Adrenal gland (tissue), 12 donors: ENCODE data around the gene UBE2B. TPM values are rescaled to one million over a fixed set of nuclear protein-coding genes. Genes with fewer than 3 reads are reported as not detected.

Experiments used
- DNase-seq, 7 donors: peaks; one replicate each; pipeline ENCODE4 v3.0.0-alpha.2; 2019 to 2020
- H3K27ac ChIP-seq, 5 donors: fragments of 200-600 bp; sonication (generic) in 4 of 5; 1 replicate in 3 of 5; 2 replicates in 2 of 5; pipeline versions ENCODE4 v1.5.1 to v1.8.0; 2016 to 2020; ENCODE audit warnings: mild to moderate bottlenecking in 1 of 5
- H3K27me3 ChIP-seq: fragments of 200-600 bp; 2 replicates; pipeline ENCODE4 v1.8.0; 2021
- H3K36me3 ChIP-seq, 2 donors: fragments of 200-600 bp; replicated peaks in 1 of 2; 1 replicate in 1 of 2; 2 replicates in 1 of 2; pipeline versions ENCODE4 v1.5.1 to v1.8.0; 2018 to 2022
- H3K4me1 ChIP-seq, 2 donors: fragments of 200-600 bp; replicated peaks in 1 of 2; 1 replicate in 1 of 2; 2 replicates in 1 of 2; pipeline versions ENCODE4 v1.5.1 to v1.8.0; 2018 to 2021
- H3K4me3 ChIP-seq, 4 donors: fragments of 200-600 bp; sonication (generic) in 3 of 4; one replicate each; pipeline ENCODE4 v1.5.1; 2016 to 2018
- H3K9me3 ChIP-seq, 3 donors: fragments of 200-600 bp; sonication (generic) in 1 of 3; replicated peaks in 1 of 3; 1 replicate in 2 of 3; 2 replicates in 1 of 3; pipeline versions ENCODE4 v1.5.1 to v1.8.0; 2016 to 2021
- CTCF ChIP-seq, 6 experiments: fragments of 450-650 bp in 4 of 6; fragments of 200-600 bp in 2 of 6; sonication (generic) in 1 of 6; IDR thresholded peaks; 1 replicate in 5 of 6; 2 replicates in 1 of 6; pipeline versions ENCODE4 v1.5.1 to v1.8.0; 2016 to 2021; ENCODE audit warnings: antibody characterized with exemption in 6 of 6, mild to moderate bottlenecking in 2 of 6, moderate library complexity in 1 of 6
- POLR2A ChIP-seq, 2 donors: fragments of 450-650 bp; IDR thresholded peaks; one replicate each; pipeline ENCODE4 v1.6.1; 2017; ENCODE audit warnings: antibody characterized with exemption in 2 of 2, mild to moderate bottlenecking in 2 of 2, moderate library complexity in 1 of 2
- WGBS, 4 donors: extraction: QIAGEN DNeasy Blood & Tissue Kit in 2 of 4; methylation state at CpG; one replicate each; pipeline versions ENCODE4 v1.1.5 to v1.1.7; 2013 to 2017; 5-methylcytosine and 5-hydroxymethylcytosine counted together
- intact Hi-C, 2 donors: fragments of 100-400 bp; cut with DNase I; formaldehyde crosslinking; loops; one replicate each; pipeline versions ENCODE4 v1.14.1 to v1.15.0; 2022 to 2023
- polyA plus RNA-seq, 3 donors: library from polyadenylated mRNA; stranded (reverse); fragments of 200-250 nt in 2 of 3; fragments of 350-450 nt in 1 of 3; fragmentation: Illumina TruSeq in 1 of 3; extraction: RNeasy Lipid Tissue Mini Kit (QIAGEN cat#74804) in 1 of 3; gene quantifications; one replicate each; pipeline ENCODE4 v1.2.3, GENCODE V29; 2013 to 2014
- total RNA-seq, 9 donors: library from RNA; depleted of rRNA in 4 of 9; stranded (reverse); fragments of >200 nt in 4 of 9; fragments of 120-200 nt in 1 of 9; fragmentation: NEBNext Ultra II Directional in 1 of 9; extraction: Animal tissue kit (Norgen Biotek cat#: 25700) in 1 of 9; gene quantifications; one replicate each; pipeline versions ENCODE4 v1.1.0 to v1.2.4, GENCODE V29; 2013 to 2023
- donor health status: healthy with polysubstance abuse.
- donor health status: Bipolar disorder and iron deficiency.
- donor health status: DM: yes; HTN: yes; CAD: no.
- donor health status: DM: no; HTN: no; CAD: no.
- donor health status: DM: no; HTN: no; CAD: no.
- donor health status: DM: yes; HTN: yes; CAD: no.

The UBE2B gene
- total and polyA plus RNA-seq, 12 donors: 19.7 to 144 (median 96.2) TPM

GRCh38 chr5:134392301-134392700 is 20.9 kb downstream of the UBE2B start:
- intact Hi-C loops: no loop called here
- Histone ChIP-seq H3K27me3 (no peaks in the 10 kb centered on the region), H3K9me3 (no peaks in the 10 kb centered on the region), H3K4me1 (peaks cover 0 to 4% of the 10 kb centered on the region in 2 donors), H3K27ac (no peak overlapping the region), H3K4me3 (no peak overlapping the region), H3K36me3 (peaks cover 0 to 92% of the 10 kb centered on the region in 2 donors)
- DNase-seq: no peak
- 67 to 73% (median 69%) methylated on average over 2 of the region's 2 CpGs for WGBS, 4 donors
- TF ChIP-seq POLR2A (IDR thresholded peaks at IDR 0.05): no peak
- no peak for TF ChIP-seq CTCF (IDR thresholded peaks at IDR 0.05)

- intact Hi-C loops: no loop called here
- Histone ChIP-seq H3K27me3 (no peaks in the 10 kb centered on the region), H3K4me1 (peaks cover 7 to 16% of the 10 kb centered on the region in 2 donors), H3K27ac (no peak overlapping the region), H3K36me3 (peaks cover 0 to 65% of the 10 kb centered on the region in 2 donors), H3K9me3 (no peaks in the 10 kb centered on the region), H3K4me3 (no peak overlapping the region)
- WGBS, 4 donors: 88 to 100% (median 93%) methylated on average over 7 of the region's 7 CpGs
- TF ChIP-seq CTCF (IDR thresholded peaks at IDR 0.05) (no peak), POLR2A (IDR thresholded peaks at IDR 0.05) (no peak)
- DNase-seq: no peak
Measured at GRCh38 chr5:134394932-134395331, 23.6 kb downstream of the UBE2B start.

GRCh38 chr5:134396274-134396673 is 24.9 kb downstream of the UBE2B start:
- no peaks in the 10 kb centered on the region for H3K27me3 ChIP-seq
- no peak overlapping the region for H3K27ac ChIP-seq
- peaks cover 7 to 16% of the 10 kb centered on the region in 2 donors for H3K4me1 ChIP-seq
- 76 to 94% (median 89%) methylated on average over 4 of the region's 4 CpGs for WGBS, 4 donors
- DNase-seq: no peak
- no peak overlapping the region for H3K4me3 ChIP-seq
- H3K9me3 ChIP-seq: no peaks in the 10 kb centered on the region
- peaks cover 0 to 52% of the 10 kb centered on the region in 2 donors for H3K36me3 ChIP-seq
- no peak for TF ChIP-seq POLR2A (IDR thresholded peaks at IDR 0.05)
- TF ChIP-seq CTCF (IDR thresholded peaks at IDR 0.05): no peak
- intact Hi-C loops: no loop called here

GRCh38 chr5:134397196-134397595 is 25.8 kb downstream of the UBE2B start:
- Histone ChIP-seq H3K36me3 (peaks cover 0 to 43% of the 10 kb centered on the region in 2 donors), H3K4me3 (no peak overlapping the region), H3K27me3 (no peaks in the 10 kb centered on the region), H3K27ac (no peak overlapping the region), H3K4me1 (peaks cover 7 to 15% of the 10 kb centered on the region in 2 donors), H3K9me3 (no peaks in the 10 kb centered on the region)
- intact Hi-C loops: no loop called here
- WGBS, 4 donors: 78 to 100% (median 91%) methylated on average over 1 to 2 of the region's 2 CpGs
- DNase-seq: no peak
- TF ChIP-seq POLR2A (IDR thresholded peaks at IDR 0.05) (no peak), CTCF (IDR thresholded peaks at IDR 0.05) (no peak)
